Spinal cord (tissue), 10 donors: ENCODE measurements around the gene THSD4. TPM values are rescaled to one million over a fixed set of nuclear protein-coding genes. Genes with fewer than 3 reads are reported as not detected.

Source experiments
- DNase-seq, 6 donors: peaks; one replicate each; pipeline versions ENCODE4 v3.0.0 to v3.0.0-alpha.2; 2013 to 2015; ENCODE audit warnings: low spot score in 6 of 6, low read depth in 4 of 6
- H3K27ac ChIP-seq: one replicate; pipeline ENCODE4 v1.5.1; 2013; ENCODE audit warnings: low read depth, low read length, control low read depth
- H3K27me3 ChIP-seq: one replicate; pipeline ENCODE4 v1.6.1; 2013; ENCODE audit warnings: low read length; ENCODE audit not compliant: control insufficient read depth, insufficient read depth
- H3K36me3 ChIP-seq: one replicate; pipeline ENCODE4 v1.6.1; 2013; ENCODE audit warnings: low read length; ENCODE audit not compliant: control insufficient read depth, insufficient read depth
- H3K4me1 ChIP-seq: one replicate; pipeline ENCODE4 v1.6.1; 2013; ENCODE audit warnings: low read length; ENCODE audit not compliant: control insufficient read depth, insufficient read depth
- H3K4me3 ChIP-seq: one replicate; pipeline ENCODE4 v1.5.1; 2013; ENCODE audit warnings: low read depth, low read length, control low read depth
- H3K9me3 ChIP-seq: one replicate; pipeline ENCODE4 v1.6.1; 2013; ENCODE audit warnings: low read length; ENCODE audit not compliant: control insufficient read depth, insufficient read depth
- WGBS: methylation state at CpG from one replicate; pipeline ENCODE4 v1.1.5; 2013; ENCODE audit warnings: missing lambda C conversion rate; ENCODE audit not compliant: insufficient coverage; 5-methylcytosine and 5-hydroxymethylcytosine counted together
- polyA plus RNA-seq, 2 donors: library from polyadenylated mRNA; unstranded; fragments of 120-200 nt; gene quantifications; one replicate each; pipeline ENCODE4 v1.2.1, GENCODE V29; 2013; ENCODE audit not compliant: insufficient read length in 2 of 2
- total RNA-seq, 2 donors: library from RNA; depleted of rRNA in 1 of 2; stranded (reverse); fragments of 120-200 nt in 1 of 2; fragments of >200 nt in 1 of 2; gene quantifications; one replicate each; pipeline versions ENCODE4 v1.2.3 to v1.2.4, GENCODE V29; 2013 to 2014
- donor health status: healthy.

Gene THSD4
- total and polyA plus RNA-seq, 4 donors, result 18.2 to 127 (median 63.2) TPM

- H3K36me3 ChIP-seq, result no peaks in the 10 kb centered on the region
- 63% methylated on average over 1 of the region's 2 CpGs for WGBS
- no peaks in the 10 kb centered on the region for H3K9me3 ChIP-seq
- no peak overlapping the region for H3K4me3 ChIP-seq
- H3K27ac ChIP-seq, result no peak overlapping the region
- no peaks in the 10 kb centered on the region for H3K27me3 ChIP-seq
- no peaks in the 10 kb centered on the region for H3K4me1 ChIP-seq
- DNase-seq, result no peak
These were observed 562.1 kb downstream of the THSD4 start for GRCh38 chr15:71677352-71677751.

DNA sequence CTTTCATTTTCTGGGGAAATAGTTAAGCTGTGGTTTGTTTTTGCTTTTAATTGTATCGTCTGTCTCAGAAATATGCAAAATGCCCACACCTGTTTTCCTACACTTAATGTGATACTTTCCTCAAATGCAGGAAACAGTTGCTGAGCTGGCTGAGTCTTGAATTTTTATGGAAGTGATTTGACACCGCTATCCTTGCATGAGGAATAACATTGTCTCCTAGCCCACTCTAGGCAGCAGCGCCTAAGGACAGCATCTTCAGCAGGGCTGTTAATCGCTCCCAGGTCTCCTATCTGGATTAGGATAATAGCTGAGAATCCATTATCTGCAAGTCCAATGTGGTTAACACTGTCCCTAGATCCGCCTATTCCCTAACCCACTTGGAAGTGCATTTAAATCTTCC is 562.5 kb downstream of the THSD4 start:
- Histone ChIP-seq H3K36me3 (no peaks in the 10 kb centered on the region), H3K27me3 (no peaks in the 10 kb centered on the region), H3K4me1 (no peaks in the 10 kb centered on the region), H3K4me3 (no peak overlapping the region), H3K27ac (no peak overlapping the region), H3K9me3 (no peaks in the 10 kb centered on the region)
- 80% methylated on average over 1 of the region's 5 CpGs for WGBS
- DNase-seq, result peak in 1 of 6 donors; percentile 32

DNA sequence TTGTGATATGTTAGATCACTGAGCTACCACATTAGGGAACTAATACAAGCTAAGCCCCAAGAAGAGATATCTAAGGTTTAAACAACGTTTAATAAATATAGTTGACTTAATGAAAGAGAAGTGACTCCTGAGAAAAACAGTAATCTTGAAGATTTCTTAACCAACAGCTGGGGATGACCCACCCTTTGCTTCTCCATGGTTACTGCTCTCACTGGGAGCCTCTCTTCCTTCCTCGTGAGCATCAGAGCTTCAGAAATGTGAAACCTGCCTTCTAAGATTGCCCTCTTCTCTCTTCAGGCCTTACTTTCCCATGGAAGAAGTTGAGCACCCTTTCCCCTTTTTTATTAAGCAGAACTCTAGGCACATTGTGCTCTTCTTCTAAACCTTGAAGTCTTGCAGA is 562.9 kb downstream of the THSD4 start:
- no peak for DNase-seq
- Histone ChIP-seq H3K9me3 (no peaks in the 10 kb centered on the region), H3K4me3 (no peak overlapping the region), H3K4me1 (no peaks in the 10 kb centered on the region), H3K27ac (no peak overlapping the region), H3K36me3 (no peaks in the 10 kb centered on the region), H3K27me3 (no peaks in the 10 kb centered on the region)
- WGBS, result 50% methylated on average over 1 of the region's 2 CpGs

- no peaks in the 10 kb centered on the region for H3K36me3 ChIP-seq
- H3K27ac ChIP-seq, result no peak overlapping the region
- no peaks in the 10 kb centered on the region for H3K9me3 ChIP-seq
- no peaks in the 10 kb centered on the region for H3K4me1 ChIP-seq
- no peak for DNase-seq
- no peak overlapping the region for H3K4me3 ChIP-seq
- no peaks in the 10 kb centered on the region for H3K27me3 ChIP-seq
- WGBS, result 70% methylated on average over 1 of the region's 2 CpGs
These were observed 563.3 kb downstream of the THSD4 start for GRCh38 chr15:71678605-71679004.

DNA sequence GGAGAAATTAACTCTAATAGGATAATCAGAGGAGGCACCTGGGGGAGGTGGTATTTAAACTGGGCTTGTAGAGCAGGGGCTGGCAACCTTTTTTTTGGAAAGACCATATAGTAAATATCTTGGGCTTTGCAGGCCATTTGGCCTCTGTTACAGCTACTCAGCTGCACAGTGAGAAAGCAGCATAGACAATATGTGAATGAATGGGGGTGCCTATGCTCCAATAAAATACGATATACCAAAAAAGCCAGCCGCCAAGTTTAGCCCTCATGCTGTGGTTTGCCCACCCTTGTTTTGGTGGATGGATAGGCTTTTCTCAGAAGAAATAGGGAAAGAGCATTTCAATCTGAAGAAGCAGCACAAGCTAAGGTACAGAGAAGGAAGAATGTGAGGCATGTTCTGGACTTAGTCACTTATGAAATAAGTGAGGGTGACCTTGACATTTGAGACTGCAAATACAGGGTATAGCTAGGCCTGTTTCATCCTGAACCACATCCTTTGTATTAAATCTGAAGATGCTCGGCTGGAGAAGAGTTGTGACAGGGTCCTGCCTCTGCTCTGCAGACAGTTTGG is 564.0 kb downstream of the THSD4 start:
- no peak for DNase-seq
- no peaks in the 10 kb centered on the region for H3K36me3 ChIP-seq
- no peak overlapping the region for H3K4me3 ChIP-seq
- no peaks in the 10 kb centered on the region for H3K27me3 ChIP-seq
- H3K27ac ChIP-seq, result no peak overlapping the region
- H3K9me3 ChIP-seq, result no peaks in the 10 kb centered on the region
- 49% methylated on average over 2 of the region's 3 CpGs for WGBS
- no peaks in the 10 kb centered on the region for H3K4me1 ChIP-seq

- 65% methylated on average over 3 of the region's 5 CpGs for whole genome bisulfite sequencing
- Histone ChIP-seq H3K4me3 (no peak overlapping the region), H3K27ac (no peak overlapping the region), H3K36me3 (no peaks in the 10 kb centered on the region), H3K27me3 (no peaks in the 10 kb centered on the region), H3K4me1 (no peaks in the 10 kb centered on the region), H3K9me3 (no peaks in the 10 kb centered on the region)
- DNase-seq, result no peak
These were observed 564.6 kb downstream of the THSD4 start for GRCh38 chr15:71679793-71680353.

GRCh38 chr15:71682001-71682400 is 566.7 kb downstream of the THSD4 start:
- H3K4me1 ChIP-seq, result no peaks in the 10 kb centered on the region
- no peaks in the 10 kb centered on the region for H3K9me3 ChIP-seq
- no peaks in the 10 kb centered on the region for H3K36me3 ChIP-seq
- no peaks in the 10 kb centered on the region for H3K27me3 ChIP-seq
- no peak overlapping the region for H3K27ac ChIP-seq
- no peak overlapping the region for H3K4me3 ChIP-seq
- 100% methylated on average over 1 of the region's 3 CpGs for WGBS
- DNase-seq, result no peak

GRCh38 chr15:71683411-71684274 is 568.4 kb downstream of the THSD4 start:
- no peaks in the 10 kb centered on the region for H3K9me3 ChIP-seq
- H3K27ac ChIP-seq, result no peak overlapping the region
- H3K36me3 ChIP-seq, result no peaks in the 10 kb centered on the region
- 84% methylated on average over 2 of the region's 9 CpGs for WGBS
- no peak for DNase-seq
- no peak overlapping the region for H3K4me3 ChIP-seq
- no peaks in the 10 kb centered on the region for H3K27me3 ChIP-seq
- H3K4me1 ChIP-seq, result no peaks in the 10 kb centered on the region

DNA sequence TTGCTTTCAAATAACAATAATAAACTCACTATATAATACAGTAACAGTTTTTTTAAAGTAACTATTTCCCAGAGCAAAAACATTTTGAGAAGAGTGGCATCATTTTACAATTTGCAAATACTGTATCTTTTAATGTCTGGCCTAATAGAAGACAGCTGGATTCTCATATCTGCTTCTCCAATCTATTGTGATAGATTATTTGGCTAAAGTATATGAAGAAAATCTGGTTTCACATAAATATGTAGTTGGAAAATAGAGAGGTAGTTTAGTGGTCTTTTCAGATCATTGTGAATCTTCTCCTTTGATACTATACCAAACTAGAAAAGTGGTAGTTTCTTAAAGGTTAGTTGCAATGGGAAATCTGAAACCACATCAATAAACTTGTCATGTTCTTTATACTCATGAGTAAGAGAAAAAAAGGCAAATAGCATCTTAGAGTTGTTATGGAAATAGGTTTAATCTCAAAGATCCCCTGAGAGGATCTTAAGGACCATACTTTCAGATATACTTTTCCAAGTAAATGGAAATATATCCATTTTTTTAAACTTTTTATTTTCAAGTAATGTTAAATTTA is 570.2 kb downstream of the THSD4 start:
- H3K4me1 ChIP-seq, result no peaks in the 10 kb centered on the region
- no peaks in the 10 kb centered on the region for H3K36me3 ChIP-seq
- no peaks in the 10 kb centered on the region for H3K9me3 ChIP-seq
- H3K4me3 ChIP-seq, result no peak overlapping the region
- no peak for DNase-seq
- no peak overlapping the region for H3K27ac ChIP-seq
- H3K27me3 ChIP-seq, result no peaks in the 10 kb centered on the region
